ENCODE measurements around the gene SP100. TPM values are rescaled to one million over a fixed set of nuclear protein-coding genes. Genes with fewer than 3 reads are reported as not detected.
"Not testable (repeated sequence)": the region's sequence is repeated elsewhere in the genome, so short reads cannot be mapped to it uniquely, and the experiment has no call there.

SP100 gene
- total RNA-seq, 3 donors from 2014 or later = 83.1 to 130 (median 101) TPM

GRCh38 chr2:230475143-230475542 lies 59.1 kb downstream of the SP100 start:
- no peak for TF ChIP-seq CTCF (IDR thresholded peaks at IDR 0.05)
- Histone ChIP-seq H3K36me3 (ENCODE audit: low read depth) (no peaks in the 10 kb centered on the region), H3K4me1 (ENCODE audit: low read depth) (no peaks in the 10 kb centered on the region), H3K9me3 (no peaks in the 10 kb centered on the region), H3K4me3 (no peak overlapping the region)
- no peak for ATAC-seq
- intact Hi-C loops (cut with DNase I, micrococcal nuclease) = no loop called here
- DNase-seq = no peak

GRCh38 chr2:230485801-230486341 lies 69.9 kb downstream of the SP100 start:
- ATAC-seq (no peak), DNase-seq (no peak)
- H3K9me3 ChIP-seq = no peaks in the 10 kb centered on the region

DNA sequence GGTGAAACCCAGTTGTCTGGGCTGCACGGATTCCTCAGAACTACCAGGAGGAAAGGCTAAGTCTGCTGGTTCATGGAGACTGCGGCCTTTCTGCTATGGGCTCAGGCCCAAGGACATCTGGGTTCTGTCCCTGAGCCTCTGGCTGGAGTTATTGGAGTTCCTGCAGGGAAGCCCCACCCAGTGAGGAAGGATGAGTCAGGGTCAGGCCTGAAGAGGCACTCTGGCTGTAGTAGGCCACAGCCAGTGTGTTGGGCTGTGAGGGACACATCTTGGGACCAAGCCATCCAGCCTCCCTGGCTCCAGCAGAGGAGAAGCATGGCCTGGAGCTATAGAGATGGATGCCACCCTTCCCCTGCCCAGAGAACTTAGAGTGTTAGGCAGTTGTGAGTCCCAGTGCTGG lies 75.2 kb downstream of the SP100 start:
- H3K4me1 ChIP-seq (ENCODE audit: low read depth); H3K4me3 ChIP-seq; H3K36me3 ChIP-seq (ENCODE audit: low read depth); DNase-seq; H3K9me3 ChIP-seq; intact Hi-C loops (cut with DNase I, micrococcal nuclease); ATAC-seq: not testable (repeated sequence)

More at GRCh38 chr2:230485801-230486341, 69.9 kb downstream of the SP100 start:
- H3K36me3 ChIP-seq (ENCODE audit: low read depth) = no peaks in the 10 kb centered on the region
- H3K4me3 ChIP-seq = no peak overlapping the region
- TF ChIP-seq CTCF (IDR thresholded peaks at IDR 0.05) = no peak
- no peaks in the 10 kb centered on the region for H3K4me1 ChIP-seq (ENCODE audit: low read depth)
- intact Hi-C loops (cut with DNase I, micrococcal nuclease) = no loop called here

GRCh38 chr2:230492107-230492506 lies 76.1 kb downstream of the SP100 start:
- no peak for DNase-seq

GRCh38 chr2:230494980-230495379 lies 79.0 kb downstream of the SP100 start:
- DNase-seq (no peak), ATAC-seq (no peak)
- no peak for TF ChIP-seq CTCF (IDR thresholded peaks at IDR 0.05)
- Histone ChIP-seq H3K36me3 (ENCODE audit: low read depth) (no peaks in the 10 kb centered on the region), H3K9me3 (no peaks in the 10 kb centered on the region), H3K4me3 (no peak overlapping the region), H3K4me1 (ENCODE audit: low read depth) (no peaks in the 10 kb centered on the region)
- intact Hi-C loops (cut with DNase I, micrococcal nuclease) = no loop called here

More at GRCh38 chr2:230492107-230492506, 76.1 kb downstream of the SP100 start:
- Histone ChIP-seq H3K9me3 (no peaks in the 10 kb centered on the region), H3K4me3 (no peak overlapping the region), H3K4me1 (ENCODE audit: low read depth) (no peaks in the 10 kb centered on the region), H3K36me3 (ENCODE audit: low read depth) (no peaks in the 10 kb centered on the region)
- TF ChIP-seq CTCF (IDR thresholded peaks at IDR 0.05) = no peak
- intact Hi-C loops (cut with DNase I, micrococcal nuclease) = no loop called here
- no peak for ATAC-seq

GRCh38 chr2:230496891-230497290 lies 80.9 kb downstream of the SP100 start:
- H3K9me3 ChIP-seq = no peaks in the 10 kb centered on the region
- intact Hi-C loops (cut with DNase I, micrococcal nuclease) = no loop called here
- no peak for DNase-seq
- ATAC-seq = peak; percentile 51
- H3K4me3 ChIP-seq = no peak overlapping the region
- H3K4me1 ChIP-seq (ENCODE audit: low read depth) = no peaks in the 10 kb centered on the region
- no peaks in the 10 kb centered on the region for H3K36me3 ChIP-seq (ENCODE audit: low read depth)
- TF ChIP-seq CTCF (IDR thresholded peaks at IDR 0.05) = no peak

Data from mucosa of descending colon (tissue), 3 donors.